CD4-positive, alpha-beta T cell treated with Interleukin-4 for 4 hours (primary cell): ENCODE data around the gene TTC29.
"Not testable (repeated sequence)": the region's sequence is repeated elsewhere in the genome, so short reads cannot be mapped to it uniquely, and the experiment has no call there.

Source experiments
- DNase-seq: peaks from one replicate; pipeline ENCODE4 v3.0.0-alpha.2; 2020

Gene TTC29

GRCh38 chr4:146663968-146664311, 281.7 kb downstream of the TTC29 start:
- not testable (repeated sequence) for DNase-seq

DNA sequence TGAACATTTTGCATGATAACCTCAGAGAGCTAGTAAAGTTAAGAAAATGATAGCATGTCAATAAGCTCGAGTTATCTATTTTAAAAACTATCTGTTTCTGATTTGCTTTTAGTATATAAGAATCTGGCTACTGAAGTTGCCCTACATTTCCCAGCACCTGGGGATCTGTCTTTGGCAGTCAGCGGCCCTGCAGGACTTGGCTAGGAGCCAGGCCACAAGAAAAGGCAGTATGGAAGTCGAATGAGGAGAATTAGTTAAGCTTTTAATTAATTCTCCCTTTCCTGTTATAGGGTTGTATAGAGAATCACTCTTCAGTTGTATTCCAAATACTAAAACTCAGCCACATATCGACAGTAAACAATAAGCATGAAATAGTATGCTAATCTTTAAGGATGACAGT, 284.3 kb downstream of the TTC29 start:
- no peak for DNase-seq
